Stimulated activated effector memory CD8-positive, alpha-beta T cell treated with anti-CD3 and anti-CD28 coated beads, Interleukin-12 subunit alpha, Interleukin-12 subunit beta, amount 100 ng/mL, for 72 hours (primary cell): ENCODE measurements around the gene PCDHA12.
"Not testable (repeated sequence)": the region's sequence is repeated elsewhere in the genome, so short reads cannot be mapped to it uniquely, and the experiment has no call there.

ENCODE experiments used
- ATAC-seq: fragments of 150-1000 bp; cut with Tn5 transposase; 2 replicates; pipeline ENCODE4 v1.10.0; 2021
- DNase-seq, 2 donors: peaks; one replicate each; pipeline ENCODE4 v3.0.0; 2021 to 2022; ENCODE audit warnings: low spot score in 2 of 2
- H3K27ac Mint-ChIP-seq: one replicate; pipeline ENCODE4 v1.8.0; 2022; ENCODE audit warnings: mild to moderate bottlenecking, mixed read lengths
- H3K36me3 Mint-ChIP-seq: one replicate; pipeline ENCODE4 v1.8.0; 2022; ENCODE audit warnings: mild to moderate bottlenecking, mixed read lengths
- H3K4me1 Mint-ChIP-seq: one replicate; pipeline ENCODE4 v1.8.0; 2022; ENCODE audit warnings: mixed read lengths
- H3K4me3 Mint-ChIP-seq: one replicate; pipeline ENCODE4 v1.8.0; 2022; ENCODE audit warnings: mild to moderate bottlenecking, mixed read lengths
- H3K9me3 Mint-ChIP-seq: one replicate; pipeline ENCODE4 v1.8.0; 2022; ENCODE audit warnings: mixed read lengths

PCDHA12 gene, protein sequence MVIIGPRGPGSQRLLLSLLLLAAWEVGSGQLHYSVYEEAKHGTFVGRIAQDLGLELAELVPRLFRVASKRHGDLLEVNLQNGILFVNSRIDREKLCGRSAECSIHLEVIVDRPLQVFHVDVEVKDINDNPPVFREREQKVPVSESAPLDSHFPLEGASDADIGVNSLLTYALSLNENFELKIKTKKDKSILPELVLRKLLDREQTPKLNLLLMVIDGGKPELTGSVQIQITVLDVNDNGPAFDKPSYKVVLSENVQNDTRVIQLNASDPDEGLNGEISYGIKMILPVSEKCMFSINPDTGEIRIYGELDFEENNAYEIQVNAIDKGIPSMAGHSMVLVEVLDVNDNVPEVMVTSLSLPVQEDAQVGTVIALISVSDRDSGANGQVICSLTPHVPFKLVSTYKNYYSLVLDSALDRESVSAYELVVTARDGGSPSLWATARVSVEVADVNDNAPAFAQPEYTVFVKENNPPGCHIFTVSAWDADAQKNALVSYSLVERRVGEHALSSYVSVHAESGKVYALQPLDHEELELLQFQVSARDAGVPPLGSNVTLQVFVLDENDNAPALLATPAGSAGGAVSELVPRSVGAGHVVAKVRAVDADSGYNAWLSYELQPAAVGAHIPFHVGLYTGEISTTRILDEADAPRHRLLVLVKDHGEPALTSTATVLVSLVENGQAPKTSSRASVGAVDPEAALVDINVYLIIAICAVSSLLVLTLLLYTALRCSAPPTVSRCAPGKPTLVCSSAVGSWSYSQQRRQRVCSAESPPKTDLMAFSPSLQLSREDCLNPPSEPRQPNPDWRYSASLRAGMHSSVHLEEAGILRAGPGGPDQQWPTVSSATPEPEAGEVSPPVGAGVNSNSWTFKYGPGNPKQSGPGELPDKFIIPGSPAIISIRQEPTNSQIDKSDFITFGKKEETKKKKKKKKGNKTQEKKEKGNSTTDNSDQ

DNA sequence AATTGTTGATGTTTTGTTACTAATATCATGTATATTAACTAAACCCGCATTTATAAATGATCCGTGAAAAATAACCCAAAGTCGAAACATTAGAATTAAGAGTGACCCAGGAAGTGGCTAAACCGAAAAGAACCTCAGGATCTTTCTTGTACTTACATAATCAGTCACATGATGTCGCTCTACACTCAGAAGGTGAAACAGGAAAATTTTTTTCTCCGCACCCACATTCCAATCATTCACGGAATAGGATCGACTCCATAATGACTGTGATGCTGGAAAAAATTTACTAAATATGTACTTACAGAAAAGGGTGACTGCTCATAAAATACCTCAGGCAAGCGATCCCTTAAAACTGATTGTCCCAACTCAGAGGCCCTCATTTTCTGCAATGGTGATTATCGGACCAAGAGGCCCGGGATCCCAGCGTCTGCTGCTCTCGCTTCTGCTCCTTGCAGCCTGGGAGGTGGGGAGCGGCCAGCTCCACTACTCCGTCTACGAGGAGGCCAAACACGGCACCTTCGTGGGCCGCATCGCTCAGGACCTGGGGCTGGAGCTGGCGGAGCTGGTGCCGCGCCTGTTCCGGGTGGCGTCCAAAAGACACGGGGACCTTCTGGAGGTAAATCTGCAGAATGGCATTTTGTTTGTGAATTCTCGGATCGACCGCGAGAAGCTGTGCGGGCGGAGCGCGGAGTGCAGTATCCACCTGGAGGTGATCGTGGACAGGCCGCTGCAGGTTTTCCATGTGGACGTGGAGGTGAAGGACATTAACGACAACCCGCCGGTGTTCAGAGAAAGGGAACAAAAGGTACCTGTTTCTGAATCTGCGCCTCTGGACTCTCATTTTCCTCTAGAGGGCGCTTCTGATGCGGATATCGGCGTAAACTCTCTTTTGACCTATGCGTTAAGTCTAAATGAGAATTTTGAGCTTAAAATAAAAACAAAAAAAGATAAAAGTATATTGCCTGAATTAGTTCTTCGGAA, at the start of gene PCDHA12:
Gene PCDHA12, plus strand, starts transcription at position 224 of the 981 bp plus-strand sequence. Its CDS starts 165 bp downstream, at position 389.
- Mint-ChIP-seq H3K4me3 (no peak within 1 kb of the TSS), H3K4me1 (no peaks in the 10 kb centered on the region), H3K36me3 (no peaks in the 10 kb centered on the region), H3K9me3 (peaks cover 5% of the 10 kb centered on the region), H3K27ac (no peak within 1 kb of the TSS)
- ATAC-seq, result no peak
- no peak for DNase-seq

GRCh38 chr5:140827704-140828361, 47.3 kb upstream of the PCDHA12 start, which contains the start of gene PCDHA6:
Gene PCDHA6, plus strand, starts transcription at chr5:140827960. Its CDS starts 132 bp downstream, at chr5:140828092.
- Mint-ChIP-seq H3K4me3 (no peak within 1 kb of the TSS), H3K36me3 (no peaks in the 10 kb centered on the region), H3K27ac (no peak within 1 kb of the TSS), H3K4me1 (no peaks in the 10 kb centered on the region), H3K9me3 (peaks cover 2% of the 10 kb centered on the region)
- DNase-seq (no peak), ATAC-seq (no peak)

DNA sequence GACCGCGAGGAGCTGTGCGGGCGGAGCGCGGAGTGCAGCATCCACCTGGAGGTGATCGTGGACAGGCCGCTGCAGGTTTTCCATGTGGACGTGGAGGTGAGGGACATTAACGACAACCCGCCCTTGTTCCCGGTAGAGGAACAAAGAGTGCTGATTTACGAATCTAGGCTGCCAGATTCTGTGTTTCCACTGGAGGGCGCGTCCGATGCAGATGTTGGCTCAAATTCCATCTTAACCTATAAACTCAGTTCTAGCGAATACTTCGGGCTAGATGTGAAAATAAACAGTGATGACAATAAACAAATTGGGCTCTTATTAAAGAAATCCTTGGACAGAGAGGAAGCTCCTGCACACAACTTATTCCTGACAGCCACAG, 46.8 kb upstream of the PCDHA12 start:
- Mint-ChIP-seq H3K4me1 (no peaks in the 10 kb centered on the region), H3K4me3 (no peak overlapping the region), H3K27ac (no peak overlapping the region), H3K36me3 (no peaks in the 10 kb centered on the region), H3K9me3 (peaks cover 2% of the 10 kb centered on the region)
- no peak for ATAC-seq
- no peak for DNase-seq

GRCh38 chr5:140829511-140830501, 45.3 kb upstream of the PCDHA12 start:
- not testable (repeated sequence) for H3K4me3 Mint-ChIP-seq, H3K4me1 Mint-ChIP-seq, ATAC-seq, H3K9me3 Mint-ChIP-seq, DNase-seq, H3K36me3 Mint-ChIP-seq, H3K27ac Mint-ChIP-seq

DNA sequence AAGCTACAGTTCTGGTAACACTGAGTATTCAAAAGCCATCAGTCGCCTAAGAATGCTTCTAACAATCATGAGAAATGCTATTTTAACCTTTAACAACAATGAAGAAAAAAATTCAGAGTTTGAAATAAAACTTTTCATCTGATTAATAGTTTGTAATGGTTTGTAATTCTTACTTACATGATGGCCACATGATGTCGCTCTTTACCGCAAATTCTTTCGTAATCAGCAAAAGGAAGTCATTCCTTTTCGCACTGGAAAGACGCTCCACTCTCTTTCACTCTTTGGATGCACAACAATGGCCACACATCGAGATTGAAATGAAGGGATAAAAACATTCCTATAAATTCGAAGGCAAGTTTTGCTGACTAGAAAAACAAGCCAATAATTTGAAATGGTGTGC, 41.1 kb upstream of the PCDHA12 start, which contains the start of gene PCDHA7:
Gene PCDHA7, plus strand, starts transcription at position 277 of the 400 bp plus-strand sequence. Its CDS starts 115 bp downstream, at position 392.
- H3K36me3 Mint-ChIP-seq, result no peaks in the 10 kb centered on the region
- no peak for DNase-seq
- peaks cover 5% of the 10 kb centered on the region for H3K9me3 Mint-ChIP-seq
- H3K4me1 Mint-ChIP-seq, result no peaks in the 10 kb centered on the region
- no peak within 1 kb of the TSS for H3K4me3 Mint-ChIP-seq
- H3K27ac Mint-ChIP-seq, result no peak within 1 kb of the TSS
- no peak for ATAC-seq

DNA sequence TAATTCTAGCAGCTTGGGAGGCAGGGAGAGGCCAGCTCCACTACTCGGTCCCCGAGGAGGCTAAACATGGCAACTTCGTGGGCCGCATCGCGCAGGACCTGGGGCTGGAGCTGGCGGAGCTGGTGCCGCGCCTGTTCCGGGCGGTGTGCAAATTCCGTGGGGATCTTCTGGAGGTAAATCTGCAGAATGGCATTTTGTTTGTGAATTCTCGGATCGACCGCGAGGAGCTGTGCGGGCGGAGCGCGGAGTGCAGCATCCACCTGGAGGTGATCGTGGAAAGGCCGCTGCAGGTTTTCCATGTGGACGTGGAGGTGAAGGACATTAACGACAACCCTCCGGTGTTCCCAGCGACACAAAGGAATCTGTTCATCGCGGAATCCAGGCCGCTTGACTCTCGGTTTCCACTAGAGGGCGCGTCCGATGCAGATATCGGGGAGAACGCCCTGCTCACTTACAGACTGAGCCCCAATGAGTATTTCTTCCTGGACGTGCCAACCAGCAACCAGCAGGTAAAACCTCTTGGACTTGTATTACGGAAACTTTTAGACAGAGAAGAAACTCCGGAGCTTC, 40.6 kb upstream of the PCDHA12 start:
- H3K9me3 Mint-ChIP-seq, H3K4me1 Mint-ChIP-seq, H3K36me3 Mint-ChIP-seq, DNase-seq, H3K27ac Mint-ChIP-seq, ATAC-seq, H3K4me3 Mint-ChIP-seq: not testable (repeated sequence)

DNA sequence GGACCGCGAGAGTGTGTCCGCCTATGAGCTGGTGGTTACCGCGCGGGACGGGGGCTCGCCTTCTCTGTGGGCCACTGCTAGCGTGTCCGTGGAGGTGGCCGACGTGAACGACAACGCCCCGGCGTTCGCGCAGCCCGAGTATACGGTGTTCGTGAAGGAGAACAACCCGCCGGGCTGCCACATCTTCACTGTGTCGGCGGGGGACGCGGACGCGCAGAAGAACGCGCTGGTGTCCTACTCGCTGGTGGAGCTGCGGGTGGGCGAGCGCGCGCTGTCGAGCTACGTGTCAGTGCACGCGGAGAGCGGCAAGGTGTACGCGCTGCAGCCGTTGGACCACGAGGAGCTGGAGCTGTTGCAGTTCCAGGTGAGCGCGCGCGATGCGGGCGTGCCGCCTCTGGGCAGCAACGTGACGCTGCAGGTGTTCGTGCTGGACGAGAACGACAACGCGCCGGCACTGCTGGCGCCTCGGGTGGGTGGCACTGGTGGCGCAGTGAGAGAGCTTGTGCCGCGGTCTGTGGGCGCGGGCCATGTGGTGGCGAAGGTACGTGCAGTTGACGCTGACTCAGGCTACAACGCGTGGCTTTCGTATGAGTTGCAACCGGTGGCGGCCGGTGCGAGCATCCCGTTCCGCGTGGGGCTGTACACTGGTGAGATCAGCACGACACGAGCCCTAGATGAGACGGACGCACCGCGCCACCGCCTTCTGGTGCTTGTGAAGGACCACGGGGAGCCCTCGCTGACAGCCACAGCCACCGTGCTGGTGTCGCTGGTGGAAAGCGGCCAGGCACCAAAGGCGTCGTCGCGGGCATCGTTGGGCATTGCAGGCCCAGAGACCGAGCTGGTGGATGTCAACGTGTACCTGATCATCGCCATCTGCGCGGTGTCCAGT, 39.2 kb upstream of the PCDHA12 start:
- Mint-ChIP-seq H3K9me3 (peaks cover 5% of the 10 kb centered on the region), H3K27ac (no peak overlapping the region), H3K4me1 (no peaks in the 10 kb centered on the region), H3K36me3 (no peaks in the 10 kb centered on the region), H3K4me3 (no peak overlapping the region)
- ATAC-seq, result no peak
- no peak for DNase-seq

- H3K27ac Mint-ChIP-seq, result no peak within 1 kb of the TSS
- no peaks in the 10 kb centered on the region for H3K36me3 Mint-ChIP-seq
- H3K4me3 Mint-ChIP-seq, result no peak within 1 kb of the TSS
These were observed 33.8 kb upstream of the PCDHA12 start, which contains the start of gene PCDHA8 for GRCh38 chr5:140840978-140841962. Gene PCDHA8, plus strand, starts transcription at chr5:140841187. Its CDS starts 135 bp downstream, at chr5:140841322.

GRCh38 chr5:140842798-140843733, 32.0 kb upstream of the PCDHA12 start:
- peaks cover 3% of the 10 kb centered on the region for H3K9me3 Mint-ChIP-seq
- H3K4me3 Mint-ChIP-seq, result no peak overlapping the region
- no peaks in the 10 kb centered on the region for H3K36me3 Mint-ChIP-seq
- ATAC-seq (no peak), DNase-seq (no peak)
- H3K27ac Mint-ChIP-seq, result no peak overlapping the region
- no peaks in the 10 kb centered on the region for H3K4me1 Mint-ChIP-seq

More at GRCh38 chr5:140840978-140841962, 33.8 kb upstream of the PCDHA12 start, which contains the start of gene PCDHA8:
- H3K4me1 Mint-ChIP-seq, result no peaks in the 10 kb centered on the region
- ATAC-seq, result no peak
- H3K9me3 Mint-ChIP-seq, result peaks cover 5% of the 10 kb centered on the region
- no peak for DNase-seq
